Airway epithelial cell (primary cell): ENCODE measurements around the gene CBR3. TPM values are rescaled to one million over a fixed set of nuclear protein-coding genes. Genes with fewer than 3 reads are reported as not detected.

Source experiments
- total RNA-seq: library from RNA; depleted of rRNA; stranded (reverse); fragments of >200 nt; gene quantifications from 2 replicates; pipeline ENCODE4 v1.2.3, GENCODE V29; 2015

Gene CBR3
- total RNA-seq, result 8.3 and 12.8 TPM in 2 replicates

DNA sequence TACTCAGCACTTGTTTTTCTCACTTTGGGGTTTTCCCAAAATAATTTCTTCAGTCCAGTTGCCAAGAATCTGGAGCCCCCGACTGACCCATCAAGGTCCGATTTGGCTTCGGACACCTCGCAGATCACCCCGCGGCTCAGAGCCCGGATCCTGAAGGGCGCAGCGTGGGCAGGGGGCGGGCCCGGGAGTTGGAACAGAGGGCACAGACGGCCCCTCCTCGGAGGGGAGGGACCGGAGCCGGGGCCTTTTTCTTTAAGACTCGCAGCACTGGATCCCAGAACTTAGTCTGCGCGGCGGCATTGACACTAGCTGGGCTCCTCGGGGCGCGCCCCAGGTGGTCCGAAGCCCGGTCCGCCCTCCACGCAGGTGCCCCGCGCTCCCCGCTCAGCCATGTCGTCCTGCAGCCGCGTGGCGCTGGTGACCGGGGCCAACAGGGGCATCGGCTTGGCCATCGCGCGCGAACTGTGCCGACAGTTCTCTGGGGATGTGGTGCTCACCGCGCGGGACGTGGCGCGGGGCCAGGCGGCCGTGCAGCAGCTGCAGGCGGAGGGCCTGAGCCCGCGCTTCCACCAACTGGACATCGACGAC lies at the start of gene CBR3:
Gene CBR3 (plus strand): TSS at position 277 of the 588 bp plus-strand sequence. CDS start 114 bp downstream, at position 391.

DNA sequence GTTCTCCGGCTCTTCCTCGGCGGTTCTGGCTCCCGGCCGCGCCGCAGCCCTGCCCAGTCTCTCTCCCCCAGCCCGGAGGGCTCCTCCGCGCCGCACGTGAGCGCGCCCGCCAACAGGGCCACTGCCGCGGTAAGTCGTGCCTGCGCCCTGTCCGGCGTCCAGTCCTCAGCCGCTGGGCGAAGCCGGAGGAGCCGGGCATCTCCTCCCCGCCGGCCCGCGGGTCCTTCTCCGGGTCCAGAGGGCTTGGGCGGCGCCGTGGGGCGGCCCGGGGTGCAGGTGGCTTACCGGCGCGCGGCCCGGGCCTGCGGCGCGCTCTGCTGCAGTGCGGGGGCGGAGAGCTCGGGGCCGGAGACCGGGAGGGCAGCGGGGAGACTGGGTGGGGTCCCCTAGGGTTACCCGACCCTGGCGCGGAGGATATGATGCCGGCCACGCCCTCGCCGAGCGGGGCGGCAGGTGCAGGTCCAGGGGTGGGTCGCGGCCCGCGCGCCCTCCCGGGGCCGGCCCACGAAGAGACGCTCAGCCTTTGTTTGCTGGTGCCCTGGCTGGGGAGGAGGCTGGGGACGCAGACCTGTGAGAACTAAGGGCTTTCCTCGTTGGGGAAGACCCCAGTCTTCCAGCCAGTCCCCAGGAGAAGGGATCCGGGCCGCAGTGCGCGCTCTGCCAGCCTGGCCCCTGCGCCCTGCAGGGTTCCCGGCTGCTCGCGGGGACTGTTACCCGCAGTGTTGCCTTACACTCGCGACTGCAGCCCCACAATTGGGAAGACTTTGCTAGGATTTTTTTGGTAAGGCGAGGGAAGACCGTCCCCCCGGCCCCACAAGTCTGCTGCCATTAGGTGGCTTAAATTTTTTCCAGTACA lies 22.2 kb downstream of the CBR3 start, which contains the start of gene DOP1B:
Gene DOP1B (plus strand): TSS at position 10 of the 856 bp plus-strand sequence. CDS start 7,910 bp downstream, outside the sequence.

Other genes starting within 250 kb of the CBR3 start
- gene SETD4, start 74.6 kb upstream of the CBR3 start, total RNA-seq, result 7.3 and 8.8 TPM in 2 replicates
- gene CBR1, start 65.1 kb upstream of the CBR3 start, total RNA-seq, result 154 and 307 TPM in 2 replicates
- 6.3 and 9.9 TPM in 2 replicates for gene DOP1B, start 21.7 kb downstream of the CBR3 start, total RNA-seq
- gene MORC3, start 185.1 kb downstream of the CBR3 start, total RNA-seq, result 19.2 and 25.5 TPM in 2 replicates